Globus pallidus (tissue), 1 donor: Measurements from ENCODE around the gene AP4S1.

ENCODE experiments used
- DNase-seq: peaks from one replicate; pipeline ENCODE4 v3.0.0-alpha.2; 2015; ENCODE audit warnings: low spot score

Gene AP4S1

GRCh38 chr14:31006703-31007102 is 18.7 kb upstream of the AP4S1 start:
- DNase-seq = no peak

- DNase-seq = no peak
Observed at GRCh38 chr14:31009836-31010574, 15.4 kb upstream of the AP4S1 start.

GRCh38 chr14:31010935-31011334 is 14.5 kb upstream of the AP4S1 start:
- no peak for DNase-seq

GRCh38 chr14:31013841-31014240 is 11.6 kb upstream of the AP4S1 start:
- no peak for DNase-seq

- DNase-seq = no peak
Observed at GRCh38 chr14:31018057-31018645, 7.3 kb upstream of the AP4S1 start.

- DNase-seq = no peak
Observed at GRCh38 chr14:31020834-31021575, 4.4 kb upstream of the AP4S1 start.

- DNase-seq = no peak
Observed at GRCh38 chr14:31021576-31021949, 3.9 kb upstream of the AP4S1 start.

GRCh38 chr14:31022386-31022785 is 3.1 kb upstream of the AP4S1 start:
- DNase-seq = no peak

- no peak for DNase-seq
Observed at GRCh38 chr14:31024010-31024480, 1.4 kb upstream of the AP4S1 start.

GRCh38 chr14:31024577-31025366 is 677 bp upstream of the AP4S1 start:
- DNase-seq = no peak

GRCh38 chr14:31026077-31026449 is 614 bp downstream of the AP4S1 start, which contains the start of gene STRN3:
TSS of gene STRN3 (minus strand) at chr14:31026379. CDS start at chr14:31026185, 194 bp downstream.
- no peak for DNase-seq

- peak; percentile 97 for DNase-seq
Observed at GRCh38 chr14:31026450-31027235, 1.2 kb downstream of the AP4S1 start.

- no peak for DNase-seq
Observed at GRCh38 chr14:31027847-31028246, 2.4 kb downstream of the AP4S1 start.

GRCh38 chr14:31029016-31029970 is 3.8 kb downstream of the AP4S1 start:
- no peak for DNase-seq

- DNase-seq = no peak
Observed at GRCh38 chr14:31030469-31030868, 5.0 kb downstream of the AP4S1 start.

- no peak for DNase-seq
Observed at GRCh38 chr14:31036552-31036951, 11.1 kb downstream of the AP4S1 start.

GRCh38 chr14:31037709-31038221 is 12.3 kb downstream of the AP4S1 start:
- no peak for DNase-seq

GRCh38 chr14:31038521-31039166 is 13.2 kb downstream of the AP4S1 start:
- DNase-seq = no peak

GRCh38 chr14:31042300-31042699 is 16.9 kb downstream of the AP4S1 start:
- DNase-seq = no peak
